Measurements from ENCODE around the gene HMGCR.
A peak's percentile ranks its signal among the peaks of the same experiment; 100 is the strongest.

HMGCR gene

GRCh38 chr5:75340714-75341478 is 3.9 kb downstream of the HMGCR start:
- no peak for DNase-seq (ENCODE audit: low read depth)

- DNase-seq (ENCODE audit: low read depth): no peak
Observed at GRCh38 chr5:75341934-75342333, 4.9 kb downstream of the HMGCR start.

GRCh38 chr5:75342836-75343235 is 5.8 kb downstream of the HMGCR start:
- no peak for DNase-seq (ENCODE audit: low read depth)

DNA sequence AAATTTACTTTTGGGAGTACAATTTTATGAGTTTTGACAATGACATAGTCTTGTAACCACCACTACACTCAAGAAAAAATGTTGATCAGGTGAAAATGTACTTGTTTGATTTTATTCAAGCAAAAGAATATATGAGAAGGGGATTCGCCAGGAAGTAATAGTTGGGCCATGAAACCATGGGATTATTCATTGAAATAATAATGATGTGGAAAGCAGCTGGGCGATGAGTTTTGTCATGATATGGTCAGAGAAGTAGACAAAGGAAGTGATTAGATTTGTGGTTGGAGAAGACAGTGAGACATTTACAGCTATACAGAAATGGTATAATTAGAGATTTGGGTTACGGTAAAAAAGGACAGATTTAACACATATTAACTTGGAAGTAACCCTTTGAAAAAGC is 11.2 kb downstream of the HMGCR start:
- DNase-seq (ENCODE audit: low read depth): no peak

- no peak for DNase-seq (ENCODE audit: low read depth)
Observed at GRCh38 chr5:75349663-75350062, 12.6 kb downstream of the HMGCR start.

DNA sequence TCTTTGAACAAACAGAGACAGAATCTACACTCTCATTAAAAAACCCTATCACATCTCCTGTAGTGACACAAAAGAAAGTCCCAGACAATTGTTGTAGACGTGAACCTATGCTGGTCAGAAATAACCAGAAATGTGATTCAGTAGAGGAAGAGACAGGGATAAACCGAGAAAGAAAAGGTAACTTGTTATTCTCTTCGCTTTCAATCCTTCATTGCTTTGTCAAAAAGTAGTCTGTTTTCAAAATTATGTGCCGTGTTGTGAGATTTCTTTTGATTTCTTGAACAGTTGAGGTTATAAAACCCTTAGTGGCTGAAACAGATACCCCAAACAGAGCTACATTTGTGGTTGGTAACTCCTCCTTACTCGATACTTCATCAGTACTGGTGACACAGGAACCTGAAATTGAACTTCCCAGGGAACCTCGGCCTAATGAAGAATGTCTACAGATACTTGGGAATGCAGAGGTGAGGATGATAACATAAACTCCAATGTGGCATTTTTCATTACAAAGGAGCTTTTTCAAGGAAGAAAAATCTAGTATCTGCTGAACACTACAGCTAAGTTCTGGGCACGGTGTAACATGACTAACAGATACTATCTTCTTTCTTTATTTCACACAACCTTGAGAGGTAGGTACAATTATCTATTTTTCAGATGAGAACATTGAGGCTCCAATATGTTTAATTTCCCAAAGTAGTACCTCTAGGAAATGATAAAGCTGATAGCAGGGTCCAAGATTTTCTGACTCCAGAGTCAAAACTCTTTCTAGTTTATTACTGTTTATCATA is 14.3 kb downstream of the HMGCR start:
- DNase-seq (ENCODE audit: low read depth): no peak

DNA sequence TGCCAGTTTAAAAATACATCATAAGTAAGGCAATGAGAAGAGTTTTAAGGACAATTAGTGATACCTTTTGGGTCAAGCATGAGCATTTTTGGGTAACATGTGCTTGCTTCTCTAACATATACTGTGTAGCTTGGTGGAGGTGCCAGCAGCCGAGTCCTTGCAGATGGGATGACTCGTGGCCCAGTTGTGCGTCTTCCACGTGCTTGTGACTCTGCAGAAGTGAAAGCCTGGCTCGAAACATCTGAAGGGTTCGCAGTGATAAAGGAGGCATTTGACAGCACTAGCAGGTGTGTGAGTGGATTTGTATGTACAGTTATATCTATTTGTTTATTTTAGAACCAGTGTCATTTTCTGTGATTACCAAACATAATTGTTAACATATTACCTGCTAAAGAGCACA is 18.2 kb downstream of the HMGCR start:
- no peak for DNase-seq (ENCODE audit: low read depth)

DNA sequence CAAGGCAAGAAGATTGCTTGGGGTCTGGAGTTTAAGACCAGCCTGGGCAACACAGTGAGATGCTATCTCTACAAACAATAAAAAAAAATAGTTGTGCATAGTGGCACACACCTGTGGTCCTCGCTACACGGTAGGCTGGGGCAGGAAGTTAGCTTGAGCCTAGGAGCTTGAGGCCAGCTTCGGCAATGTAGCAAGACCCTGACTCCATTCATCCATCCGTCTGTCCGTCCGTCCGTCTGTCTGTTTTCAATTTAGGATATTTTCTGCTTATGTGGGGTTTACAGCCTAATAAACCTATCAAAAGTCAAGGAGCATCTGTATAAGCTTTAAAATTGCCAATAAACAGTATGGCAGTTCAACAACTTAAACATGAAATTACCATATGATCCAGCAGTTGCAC is 19.7 kb downstream of the HMGCR start:
- no peak for DNase-seq (ENCODE audit: low read depth)

DNA sequence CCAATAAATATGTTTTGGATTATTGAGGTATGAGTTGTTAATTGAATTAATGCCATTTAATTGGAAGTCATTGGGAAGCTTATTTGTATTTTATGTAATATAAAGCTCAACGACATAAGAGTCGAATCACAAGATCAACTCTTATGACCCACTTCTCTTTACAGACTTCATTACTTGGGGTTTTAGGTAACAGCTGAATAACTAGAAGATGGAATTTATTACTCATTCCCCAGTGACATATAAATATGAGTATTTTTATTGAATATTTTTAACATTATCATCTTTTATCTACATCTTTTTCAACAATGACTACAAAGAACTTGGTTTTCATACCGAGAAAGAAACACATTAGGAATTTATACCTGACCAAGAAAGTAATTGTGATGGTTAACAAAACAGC is 21.1 kb downstream of the HMGCR start:
- no peak for DNase-seq (ENCODE audit: low read depth)

DNA sequence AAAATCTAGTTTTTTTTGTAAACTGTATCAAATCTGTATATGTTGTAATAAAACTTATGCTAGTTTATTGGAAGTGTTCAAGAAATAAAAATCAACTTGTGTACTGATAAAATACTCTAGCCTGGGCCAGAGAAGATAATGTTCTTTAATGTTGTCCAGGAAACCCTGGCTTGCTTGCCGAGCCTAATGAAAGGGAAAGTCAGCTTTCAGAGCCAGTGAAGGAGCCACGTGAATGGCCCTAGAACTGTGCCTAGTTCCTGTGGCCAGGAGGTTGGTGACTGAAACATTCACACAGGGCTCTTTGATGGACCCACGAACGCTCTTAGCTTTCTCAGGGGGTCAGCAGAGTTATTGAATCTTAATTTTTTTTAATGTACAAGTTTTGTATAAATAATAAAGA is 24.3 kb downstream of the HMGCR start:
- DNase-seq (ENCODE audit: low read depth): no peak

- DNase-seq (ENCODE audit: low read depth): no peak
Observed at GRCh38 chr5:75362474-75362975, 25.5 kb downstream of the HMGCR start.

DNA sequence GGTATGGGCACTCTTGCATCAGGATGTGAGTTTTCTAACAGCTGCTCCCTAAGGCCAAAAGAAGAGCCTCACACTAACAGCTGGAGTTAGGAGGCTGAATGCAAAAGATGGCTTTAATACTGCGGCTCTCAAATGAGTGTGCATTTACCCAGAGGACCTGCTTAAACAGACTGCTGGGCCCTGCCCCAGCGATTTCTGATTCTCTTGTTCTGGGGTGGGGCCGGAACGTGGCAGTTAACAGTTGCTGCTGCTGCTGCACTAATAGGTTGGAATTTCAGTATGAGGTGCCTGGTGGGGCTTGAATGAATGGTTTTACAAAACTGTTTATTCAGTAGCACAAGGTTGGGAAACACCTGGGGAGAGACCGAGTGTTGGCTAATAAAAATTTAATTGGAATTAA is 26.1 kb downstream of the HMGCR start:
- DNase-seq (ENCODE audit: low read depth): no peak

DNA sequence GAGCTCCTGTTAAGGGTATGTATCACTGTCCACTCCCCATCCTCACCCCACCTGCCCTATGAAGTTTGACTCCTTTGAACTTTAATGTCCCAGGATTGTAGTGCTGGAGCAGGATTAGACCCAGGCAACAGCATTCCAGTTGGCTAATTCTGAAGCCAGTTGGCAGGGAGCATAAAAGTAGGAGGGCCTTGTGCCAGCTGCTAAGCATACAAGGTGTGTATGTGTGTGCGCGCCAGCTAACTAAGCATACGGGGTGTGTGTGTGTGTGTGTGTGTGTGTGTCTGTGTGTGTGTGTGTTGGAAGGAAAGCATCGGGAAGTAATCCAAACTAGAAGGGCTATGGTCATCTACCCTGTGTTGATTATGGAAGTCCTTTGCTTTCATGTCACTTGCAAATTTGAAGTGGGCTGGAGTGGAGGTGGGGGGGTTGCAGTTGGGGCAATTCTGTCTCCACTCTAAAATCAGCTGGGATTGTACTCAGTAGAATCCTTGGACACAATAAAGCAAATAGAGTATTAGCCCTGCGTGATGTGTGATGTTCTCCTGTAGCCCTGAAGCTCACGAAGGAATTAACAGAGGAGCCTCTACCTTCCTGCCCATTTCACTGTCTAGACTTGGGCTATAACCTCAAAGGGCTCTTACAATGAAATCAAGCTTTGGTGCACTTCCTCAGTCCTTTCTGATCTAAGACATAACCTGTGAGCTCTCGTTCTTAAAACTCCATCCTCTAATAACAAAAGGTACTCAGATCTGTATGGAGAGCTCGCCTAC is 26.9 kb downstream of the HMGCR start:
- no peak for DNase-seq (ENCODE audit: low read depth)

GRCh38 chr5:75364571-75365280 is 27.7 kb downstream of the HMGCR start:
- DNase-seq (ENCODE audit: low read depth): no peak

DNA sequence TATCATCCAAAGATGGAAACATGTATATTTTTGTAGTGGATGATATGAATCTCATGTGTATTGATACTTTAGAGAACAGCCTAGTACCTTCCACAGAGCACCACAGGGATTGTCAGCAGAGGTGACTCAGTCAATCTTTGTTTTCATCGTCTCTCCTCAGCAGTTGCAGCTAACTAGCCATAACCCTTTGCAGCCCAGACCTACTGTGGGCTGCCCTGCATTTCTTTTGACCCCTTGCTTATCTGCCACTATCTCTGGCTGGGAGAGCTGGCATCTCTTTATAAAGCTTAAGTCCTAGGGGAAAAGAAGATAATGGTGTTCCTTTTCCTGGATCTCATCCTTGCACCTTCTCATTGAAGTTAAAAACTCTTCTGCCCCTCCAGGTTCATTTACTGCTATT is 28.7 kb downstream of the HMGCR start:
- DNase-seq (ENCODE audit: low read depth): no peak

GRCh38 chr5:75366787-75367186 is 29.8 kb downstream of the HMGCR start:
- DNase-seq (ENCODE audit: low read depth): no peak

- DNase-seq (ENCODE audit: low read depth): no peak
Observed at GRCh38 chr5:75367401-75367800, 30.4 kb downstream of the HMGCR start.

DNA sequence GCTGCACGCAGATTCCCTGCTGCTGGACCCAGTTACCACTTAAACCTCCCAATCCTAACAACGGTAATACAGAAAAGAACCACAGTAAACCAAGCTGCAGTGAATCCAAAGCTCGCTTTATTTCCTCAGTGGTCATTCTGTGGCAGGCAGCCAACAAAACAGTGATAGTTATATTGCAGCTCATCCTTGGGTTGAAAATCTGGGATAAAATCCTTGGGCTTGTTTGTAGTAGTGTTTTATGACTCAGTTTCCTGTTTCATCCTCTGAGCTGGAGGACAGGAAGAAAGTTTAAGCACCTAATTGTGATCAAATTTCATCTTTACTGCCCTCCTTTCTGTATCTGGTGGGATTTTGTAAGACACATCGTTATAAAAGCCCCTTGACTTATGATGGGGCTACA is 31.4 kb downstream of the HMGCR start:
- peak; percentile 56 for DNase-seq (ENCODE audit: low read depth)

DNA sequence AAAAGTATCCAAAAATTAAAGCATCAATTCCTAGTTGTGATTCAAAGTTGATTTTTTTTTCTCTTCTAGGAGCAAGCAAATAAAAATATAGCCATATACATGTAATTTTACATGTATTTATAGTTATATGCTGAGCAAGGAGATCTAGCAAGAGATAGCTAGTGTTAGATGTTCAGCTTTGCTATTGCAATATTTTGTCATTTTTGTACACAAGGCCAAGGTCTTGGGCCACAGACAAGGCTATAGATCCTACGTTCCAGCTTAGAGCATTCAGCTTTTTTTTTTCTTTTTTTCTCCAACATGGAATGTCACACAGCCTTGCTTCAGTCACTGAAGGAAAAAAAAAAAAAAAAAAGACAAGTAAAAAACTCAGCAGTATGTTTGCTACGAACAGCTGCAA is 36.8 kb downstream of the HMGCR start:
- DNase-seq (ENCODE audit: low read depth): no peak

DNA sequence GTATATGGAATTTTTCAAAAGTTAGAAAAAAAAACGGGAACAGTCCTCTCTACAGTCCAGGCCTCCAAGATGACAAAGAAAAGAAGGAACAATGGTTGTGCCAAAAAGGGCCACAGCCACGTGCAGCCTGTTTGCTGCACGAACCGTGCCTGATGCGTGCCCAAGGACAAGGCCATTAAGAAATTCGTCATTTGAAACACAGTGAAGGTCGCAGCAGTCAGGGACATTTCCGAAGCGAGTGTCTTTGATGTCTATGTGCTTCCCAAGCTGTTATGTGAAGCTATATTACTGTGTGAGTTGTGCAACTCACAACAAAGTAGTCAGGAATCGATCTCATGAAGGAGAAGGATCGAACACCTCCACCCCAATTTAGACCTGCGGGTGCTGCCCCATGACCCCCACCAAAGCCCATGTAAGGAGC is 37.4 kb downstream of the HMGCR start:
- no peak for DNase-seq (ENCODE audit: low read depth)

GRCh38 chr5:75375414-75375813 is 38.4 kb downstream of the HMGCR start:
- DNase-seq (ENCODE audit: low read depth): no peak

DNA sequence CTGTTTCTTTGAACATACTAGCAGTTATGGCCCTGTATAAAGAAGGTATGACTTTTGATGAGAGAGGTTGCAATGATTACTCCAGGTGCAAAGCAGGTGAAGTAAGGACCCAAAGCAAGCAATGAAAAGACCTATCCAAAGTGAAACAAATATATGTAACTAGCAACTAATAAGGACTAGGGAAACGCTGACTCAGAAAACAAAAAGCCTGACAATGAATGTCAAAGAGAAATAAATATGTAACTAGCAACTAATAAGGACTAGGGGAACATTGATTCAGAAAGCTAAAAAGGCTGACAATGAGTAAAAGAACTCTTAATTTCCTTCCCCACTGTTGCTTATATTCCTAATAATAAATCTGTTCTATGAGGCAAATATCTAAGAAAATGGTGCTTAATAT is 43.1 kb downstream of the HMGCR start:
- no peak for DNase-seq (ENCODE audit: low read depth)
